Cerebellar nuclear complex (tissue), 1 donor: ENCODE measurements around the gene EIF3F.
A peak's percentile ranks its signal among the peaks of the same experiment; 100 is the strongest.

Experiments
- DNase-seq, 2 experiments: peaks; one replicate each; lab custom pipeline; 2025; lab: John Stamatoyannopoulos, UW

EIF3F gene

DNA sequence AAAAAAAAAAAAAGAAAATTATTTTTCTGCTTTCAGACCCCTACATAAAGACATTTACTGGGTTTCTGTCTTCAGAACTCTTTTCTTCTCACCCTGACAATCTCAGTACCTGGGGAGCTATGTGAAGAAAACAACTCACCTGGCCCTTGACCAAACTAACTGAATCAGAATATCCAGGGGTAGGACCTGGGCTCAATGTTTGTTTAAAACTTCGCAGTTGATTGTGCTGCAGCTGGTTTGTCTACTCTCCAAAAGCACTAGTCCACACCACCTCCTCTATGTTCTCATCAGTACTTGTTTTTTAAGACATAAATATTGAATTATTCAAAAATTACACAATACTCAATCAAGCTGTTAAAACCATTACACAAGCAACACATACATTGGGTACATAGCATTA, 34.8 kb downstream of the EIF3F start:
- no peak for DNase-seq

DNA sequence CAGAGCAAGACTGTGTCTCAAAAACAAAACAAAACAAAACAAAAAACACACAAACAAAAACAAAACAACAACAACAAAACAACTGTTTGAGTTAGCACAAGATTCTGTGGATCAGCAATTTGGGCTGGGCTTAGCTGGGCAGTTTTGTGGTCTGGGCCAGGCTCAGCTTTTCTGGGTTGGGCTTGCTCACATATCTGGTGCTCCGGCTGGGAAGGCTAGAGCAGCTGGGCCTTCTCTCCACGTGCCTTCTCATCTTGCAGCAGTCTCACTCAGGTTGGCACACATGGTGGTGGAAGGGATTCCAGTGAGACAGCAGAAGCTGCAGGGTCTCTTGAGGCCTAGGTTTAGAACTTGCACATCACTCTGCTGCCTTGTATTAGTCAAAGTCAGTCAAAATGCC, 35.7 kb downstream of the EIF3F start:
- no peak for DNase-seq

DNA sequence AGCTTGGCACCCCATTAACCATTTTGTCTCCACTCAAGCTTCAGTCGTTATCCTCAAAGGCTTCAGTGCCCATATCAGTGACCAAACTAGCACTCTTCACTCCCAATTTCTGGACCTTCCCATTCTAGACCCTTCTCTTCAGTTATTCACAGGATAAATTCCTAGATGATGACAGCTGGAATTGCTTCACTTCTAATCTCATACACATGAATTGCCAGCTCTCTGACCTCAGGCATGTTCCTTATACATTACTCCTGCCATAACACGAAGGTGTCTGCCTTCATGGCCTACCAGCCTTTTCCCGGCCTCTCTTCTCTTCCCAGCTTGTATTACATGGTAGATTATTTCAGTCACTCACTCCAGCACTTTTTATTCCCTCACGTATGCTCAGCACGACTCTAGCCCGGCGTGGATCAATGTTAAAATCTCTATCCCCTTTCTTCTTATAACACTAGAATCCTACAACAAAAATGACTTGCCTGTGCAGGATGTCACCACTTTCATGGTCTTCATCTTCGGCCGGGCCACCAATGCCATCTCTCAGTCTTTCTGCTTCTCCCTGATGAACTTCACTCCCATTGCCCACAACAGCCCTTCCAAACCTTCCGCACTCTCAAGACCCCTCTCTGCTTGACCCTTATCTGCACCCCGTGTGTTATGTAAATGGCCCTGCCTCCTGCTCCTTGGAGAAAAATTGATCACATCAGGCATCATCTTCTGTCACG, 36.9 kb downstream of the EIF3F start:
- DNase-seq = no peak

DNA sequence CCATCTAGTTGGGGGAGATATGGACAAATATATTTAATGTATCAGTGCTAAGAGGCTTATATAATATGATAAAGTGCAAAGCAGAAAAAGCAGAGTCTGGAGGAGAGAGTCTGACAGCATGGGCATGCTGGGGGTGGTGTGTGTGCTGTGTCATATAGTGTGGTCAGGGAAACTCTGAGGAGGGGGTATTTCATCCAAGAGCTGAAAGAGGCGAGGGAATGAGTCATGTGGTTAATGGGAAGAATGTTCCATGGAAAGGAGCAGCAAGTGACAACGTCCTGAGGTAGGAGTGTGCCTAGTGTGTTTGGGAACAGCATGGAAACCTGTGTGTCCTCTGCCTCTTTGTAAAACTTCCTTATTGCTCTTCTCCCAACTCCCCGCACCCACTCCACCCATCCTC, 38.0 kb downstream of the EIF3F start:
- no peak for DNase-seq

DNA sequence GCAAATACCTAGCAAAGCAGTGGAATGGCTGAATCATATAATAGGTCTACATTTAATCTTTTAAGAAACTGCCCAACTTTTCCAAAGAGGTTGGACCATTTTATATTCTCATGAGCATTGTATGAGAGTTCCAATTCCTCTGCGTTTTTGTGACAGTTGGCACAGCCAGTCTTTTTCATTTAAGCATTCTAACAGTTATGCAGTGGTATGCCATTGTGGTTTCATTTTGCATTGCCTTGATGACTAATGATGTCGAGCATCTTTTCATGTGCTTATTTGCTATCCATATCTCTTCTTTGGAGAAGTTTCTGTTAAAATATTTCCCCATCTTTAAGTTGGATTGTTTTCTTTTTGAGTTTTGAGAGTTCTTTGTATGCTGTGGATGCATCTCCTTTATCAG, 38.7 kb downstream of the EIF3F start:
- DNase-seq = no peak

DNA sequence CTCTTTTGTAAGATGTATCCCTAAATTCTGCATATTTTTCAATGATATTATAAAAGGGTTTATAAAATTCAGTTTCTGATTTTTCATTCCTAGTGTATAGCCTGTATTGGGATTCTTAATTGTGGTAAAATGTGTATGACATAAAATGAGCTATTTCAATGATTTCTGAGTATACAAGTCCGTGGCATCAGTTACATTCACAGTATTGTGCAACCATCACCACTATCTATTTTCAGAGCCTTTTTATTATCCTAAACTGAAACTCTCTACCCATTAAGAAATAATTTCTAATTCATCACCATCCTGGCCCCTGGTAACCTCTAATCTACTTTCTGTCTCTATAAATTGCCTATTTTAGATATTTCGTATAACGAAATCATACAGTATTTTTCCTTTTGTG, 39.8 kb downstream of the EIF3F start:
- no peak for DNase-seq

DNA sequence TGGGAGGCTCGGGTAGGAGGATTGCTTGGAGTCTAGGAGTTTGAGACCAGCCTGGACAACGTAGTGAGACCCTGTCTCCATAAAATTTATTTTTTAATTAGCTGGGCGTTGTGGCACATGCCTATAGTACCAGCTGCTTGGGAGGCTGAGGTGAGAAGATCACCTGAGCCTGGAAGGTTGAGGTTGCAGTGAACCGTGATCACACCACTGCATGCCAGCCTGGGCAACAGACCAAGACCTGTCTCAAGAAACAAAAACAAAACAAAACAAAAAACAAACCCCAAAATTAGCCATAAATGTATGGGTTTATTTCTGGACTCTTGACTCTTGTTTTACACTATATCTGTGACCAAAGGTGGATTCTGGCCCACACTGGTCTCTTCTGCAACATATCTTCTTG, 41.6 kb downstream of the EIF3F start:
- DNase-seq = no peak

DNA sequence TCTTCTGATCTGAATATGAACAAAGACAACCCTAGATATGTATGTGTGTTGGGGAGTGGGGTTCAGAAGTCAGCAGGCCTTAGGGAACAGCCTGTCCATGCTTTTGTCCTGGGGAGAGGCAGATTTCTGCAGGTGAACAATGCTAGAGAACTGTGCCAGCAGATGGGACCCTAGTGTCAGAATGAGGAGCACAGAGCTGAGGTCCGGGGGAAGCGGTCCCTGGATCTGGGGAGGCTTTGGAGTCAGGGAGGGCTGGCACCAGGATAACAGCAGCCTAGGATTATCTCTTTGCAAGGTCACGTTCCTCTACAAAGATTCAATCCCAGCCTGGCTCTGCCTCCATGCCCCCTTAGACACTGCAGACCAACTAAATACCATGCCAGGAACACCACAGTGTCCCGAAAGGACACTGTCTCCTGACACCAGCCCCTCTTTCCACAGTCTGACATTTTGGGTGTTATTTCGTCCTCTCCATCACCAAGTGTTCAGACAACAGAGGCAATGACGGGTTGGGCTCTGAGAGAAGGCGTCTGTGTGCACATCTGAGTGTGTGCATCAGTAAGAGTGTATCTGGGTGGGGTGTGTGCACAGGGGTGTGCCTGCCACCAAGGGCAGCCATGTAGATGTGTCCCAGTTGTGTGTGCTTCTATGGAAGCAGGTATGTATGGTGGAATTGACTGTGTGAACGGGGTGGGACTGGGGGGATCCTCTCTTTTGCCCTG, 43.5 kb downstream of the EIF3F start:
- DNase-seq = no peak

DNA sequence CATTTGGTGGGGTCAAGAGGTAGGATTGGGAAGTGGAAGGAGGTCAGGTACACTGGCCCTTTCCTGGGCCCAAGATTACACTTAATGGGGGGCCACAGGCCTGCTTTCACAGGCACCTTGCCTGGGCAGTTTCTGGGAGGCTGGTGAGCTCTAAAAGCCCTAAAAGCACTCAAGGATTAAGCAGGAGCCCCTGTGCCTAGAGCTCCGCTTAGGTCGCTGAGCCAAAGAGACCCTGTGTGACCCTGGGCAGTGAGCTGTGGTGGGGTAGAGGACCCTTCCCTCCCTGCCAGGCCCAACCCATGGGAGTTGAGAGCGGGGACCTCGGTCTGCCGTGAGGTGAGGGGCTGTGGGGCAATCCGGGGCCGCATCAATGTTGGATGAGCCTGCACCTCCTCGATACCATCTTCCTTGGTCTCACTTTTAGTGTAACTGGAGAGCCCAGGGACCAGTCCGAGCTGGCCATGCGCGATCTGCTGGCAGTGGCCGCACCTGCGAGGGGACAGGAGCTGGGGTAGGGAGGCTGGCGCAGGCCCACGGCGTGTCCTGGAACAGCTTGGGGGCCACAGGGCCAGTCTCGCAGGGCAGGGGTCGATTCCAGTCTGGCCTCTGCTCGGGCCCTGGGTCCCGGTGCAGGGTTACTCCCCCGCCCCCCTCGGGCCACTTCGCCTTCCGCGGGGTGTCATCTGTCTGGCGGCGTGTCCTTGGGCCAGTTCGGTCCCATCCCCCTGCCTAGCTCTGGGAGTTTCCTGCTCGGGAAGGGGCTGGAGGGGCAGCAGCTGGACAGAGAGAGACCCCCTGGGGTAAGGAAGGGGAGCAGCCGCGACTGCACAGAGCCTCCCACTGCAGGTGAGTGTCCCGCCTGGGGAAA, 44.3 kb downstream of the EIF3F start:
- DNase-seq = no peak

DNA sequence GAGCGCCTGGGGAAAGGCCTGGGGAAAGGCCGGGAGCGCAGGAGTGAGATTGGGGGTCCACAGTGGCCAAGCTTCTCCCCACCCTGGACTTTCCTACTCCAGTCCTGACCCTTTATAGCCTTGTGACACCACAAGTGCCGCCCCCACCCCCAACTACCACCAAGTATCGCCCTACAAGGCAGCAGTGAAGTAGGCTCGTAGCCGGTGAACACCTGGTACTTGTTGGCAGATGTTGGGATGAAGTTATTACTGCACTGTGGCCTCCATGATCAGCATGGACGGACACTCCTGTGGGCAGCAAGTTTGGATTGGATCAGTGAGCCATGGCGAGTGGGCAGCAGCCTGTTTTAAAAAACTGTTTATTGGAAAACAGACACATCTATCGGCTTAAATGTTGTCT, 45.0 kb downstream of the EIF3F start:
- no peak for DNase-seq

DNA sequence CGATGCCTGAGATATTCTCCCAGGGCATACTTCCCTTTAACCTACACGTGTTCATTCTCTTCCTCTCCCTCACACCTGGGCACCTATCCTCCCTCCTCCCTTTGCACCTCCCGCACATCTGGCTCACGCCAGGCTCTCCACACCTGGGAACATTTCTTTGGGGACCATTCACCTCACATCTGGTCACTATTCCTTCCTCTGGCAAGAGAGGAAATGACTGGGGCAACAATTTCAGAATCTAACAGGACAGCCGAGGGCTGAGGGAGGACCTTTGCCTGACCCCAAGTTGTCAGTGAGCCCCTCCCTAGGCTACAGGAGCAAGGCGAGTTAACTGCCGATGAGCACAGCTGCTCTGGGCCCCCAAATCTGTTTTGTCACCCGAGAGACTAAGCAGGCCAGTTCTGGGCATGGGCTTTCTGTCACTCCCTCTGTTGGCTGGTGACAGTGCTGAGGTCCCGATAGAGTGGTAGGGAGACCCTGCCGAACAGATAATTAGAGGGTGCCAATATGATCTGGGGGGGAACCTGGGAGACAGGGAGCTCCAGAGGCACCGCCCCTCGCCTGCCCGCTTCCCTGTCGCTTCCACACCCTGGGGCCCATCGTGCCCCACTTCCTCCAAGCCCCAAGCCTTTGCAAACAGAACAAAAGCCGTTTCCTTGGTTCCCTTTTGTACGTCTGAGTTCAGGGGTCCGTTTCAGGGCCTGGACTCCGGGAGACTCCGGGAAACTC, 45.6 kb downstream of the EIF3F start:
- no peak for DNase-seq

DNA sequence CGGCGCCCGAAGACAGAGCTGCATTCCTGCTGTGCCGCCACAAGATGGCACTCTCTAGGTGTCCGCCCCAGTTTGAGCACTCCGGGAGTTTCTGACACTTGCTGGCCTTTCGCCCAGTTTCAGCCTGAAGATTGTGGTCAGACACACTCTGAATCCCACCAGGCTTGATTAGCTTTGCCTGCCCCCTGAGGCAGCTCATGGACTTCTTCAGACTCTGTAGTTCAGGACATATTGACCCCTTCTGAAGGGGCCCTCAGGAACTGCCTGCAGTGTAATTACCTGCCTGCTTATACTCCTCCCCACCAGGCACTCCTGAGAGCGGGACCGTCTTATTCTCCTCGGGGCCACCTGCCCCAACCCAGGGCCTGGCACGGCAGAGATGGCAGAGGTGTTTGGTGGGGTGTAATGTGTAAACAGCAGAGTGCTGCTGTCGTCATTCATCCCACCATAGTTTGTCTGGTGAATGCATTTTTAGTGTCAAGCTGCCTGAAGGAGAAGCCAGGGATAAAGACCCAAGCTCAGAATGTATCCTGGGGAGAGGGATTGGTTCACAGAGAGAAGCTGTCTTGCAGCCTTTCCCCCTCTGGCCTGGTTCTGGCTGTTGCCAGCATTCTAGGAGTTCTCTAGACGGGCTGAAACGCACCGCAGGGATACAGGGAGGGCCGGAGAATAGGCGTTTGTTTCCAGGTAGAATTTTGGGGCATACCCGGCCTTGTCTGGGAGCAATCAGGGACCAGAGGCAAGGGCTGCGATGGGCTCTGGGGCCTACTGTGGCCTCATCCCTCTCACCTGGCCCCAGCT, 46.4 kb downstream of the EIF3F start:
- DNase-seq = peak in 1 of 2 experiments; percentile 1

DNA sequence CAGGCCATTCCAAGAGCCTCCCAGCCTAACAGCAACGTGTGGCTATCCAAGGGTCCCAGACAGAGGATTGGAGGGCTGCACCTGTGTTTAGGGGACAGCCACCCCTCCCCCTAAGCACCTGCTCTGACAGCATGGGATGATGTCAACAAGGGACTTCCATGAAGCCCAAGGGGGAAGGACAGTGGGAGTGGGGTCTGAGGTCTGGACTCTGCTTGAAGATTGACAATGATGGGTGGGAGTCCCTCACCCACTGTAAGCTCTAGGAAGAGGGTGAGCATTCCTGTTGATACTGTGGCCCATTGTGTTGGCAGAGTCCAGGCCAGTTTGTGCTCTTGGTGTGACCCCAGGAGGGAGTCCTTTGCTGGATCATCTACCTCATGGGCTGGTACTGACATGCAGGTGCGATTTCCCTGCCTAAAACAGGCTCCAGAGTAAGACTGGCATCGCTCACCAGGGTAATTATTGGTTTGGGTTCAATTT, 47.0 kb downstream of the EIF3F start:
- DNase-seq = no peak

DNA sequence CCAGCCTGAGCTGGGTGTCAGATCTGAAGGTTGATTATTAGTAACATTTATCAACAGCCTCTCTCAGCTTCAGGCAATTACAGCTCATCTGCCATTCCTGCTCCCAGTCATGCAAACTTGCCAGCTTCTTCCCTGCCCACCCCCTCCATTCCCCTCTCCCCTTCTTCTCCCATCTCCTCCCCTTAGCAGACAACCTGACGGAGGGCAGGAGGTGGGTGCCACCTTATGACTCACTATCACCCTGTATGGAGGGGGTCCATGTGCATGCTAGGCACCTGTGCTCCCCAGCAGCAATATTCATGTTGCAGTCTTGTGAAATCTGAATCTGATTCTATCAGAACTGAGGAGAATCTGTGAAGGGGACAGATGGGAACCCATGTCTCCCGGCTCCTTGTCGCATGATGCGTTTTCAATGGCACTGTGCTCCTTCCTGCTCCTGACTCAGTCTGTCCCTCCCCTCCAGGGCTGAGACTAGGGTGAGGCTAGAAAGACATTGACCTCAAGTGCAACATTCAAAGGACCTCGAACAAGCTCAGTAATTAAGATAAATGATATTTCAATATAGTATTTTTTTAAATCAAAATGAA, 47.6 kb downstream of the EIF3F start:
- DNase-seq = no peak

DNA sequence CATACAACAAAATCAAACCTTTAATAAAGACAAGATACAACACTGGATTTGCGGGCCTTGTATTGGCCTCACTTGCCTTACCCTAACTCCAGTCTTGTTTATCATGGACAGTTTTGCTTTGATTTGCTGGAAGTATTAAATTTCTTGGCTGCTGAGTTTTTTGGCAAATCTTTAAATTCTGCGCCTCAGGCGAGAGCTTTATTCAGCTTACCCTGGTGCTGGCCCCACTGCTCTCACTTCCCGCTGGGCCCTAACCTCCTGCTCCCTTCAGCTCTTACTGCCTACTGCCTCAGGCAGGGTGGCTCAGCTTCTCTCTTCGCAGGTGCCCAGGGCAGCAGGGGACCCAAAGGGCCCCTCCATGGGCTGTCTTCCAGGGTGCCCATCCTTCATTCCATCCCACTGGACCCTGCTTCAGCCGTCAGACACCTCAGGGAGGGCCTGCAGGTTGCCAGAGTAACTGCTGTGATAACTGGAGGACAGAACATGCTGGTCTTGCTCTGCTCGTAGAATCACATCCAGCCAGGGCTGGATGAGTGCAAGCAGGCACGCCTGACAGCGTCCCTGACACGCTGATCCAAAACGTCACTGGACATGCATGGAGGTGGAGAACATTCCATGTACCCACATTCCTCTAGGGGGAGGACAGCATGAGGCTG, 48.2 kb downstream of the EIF3F start:
- DNase-seq = no peak

DNA sequence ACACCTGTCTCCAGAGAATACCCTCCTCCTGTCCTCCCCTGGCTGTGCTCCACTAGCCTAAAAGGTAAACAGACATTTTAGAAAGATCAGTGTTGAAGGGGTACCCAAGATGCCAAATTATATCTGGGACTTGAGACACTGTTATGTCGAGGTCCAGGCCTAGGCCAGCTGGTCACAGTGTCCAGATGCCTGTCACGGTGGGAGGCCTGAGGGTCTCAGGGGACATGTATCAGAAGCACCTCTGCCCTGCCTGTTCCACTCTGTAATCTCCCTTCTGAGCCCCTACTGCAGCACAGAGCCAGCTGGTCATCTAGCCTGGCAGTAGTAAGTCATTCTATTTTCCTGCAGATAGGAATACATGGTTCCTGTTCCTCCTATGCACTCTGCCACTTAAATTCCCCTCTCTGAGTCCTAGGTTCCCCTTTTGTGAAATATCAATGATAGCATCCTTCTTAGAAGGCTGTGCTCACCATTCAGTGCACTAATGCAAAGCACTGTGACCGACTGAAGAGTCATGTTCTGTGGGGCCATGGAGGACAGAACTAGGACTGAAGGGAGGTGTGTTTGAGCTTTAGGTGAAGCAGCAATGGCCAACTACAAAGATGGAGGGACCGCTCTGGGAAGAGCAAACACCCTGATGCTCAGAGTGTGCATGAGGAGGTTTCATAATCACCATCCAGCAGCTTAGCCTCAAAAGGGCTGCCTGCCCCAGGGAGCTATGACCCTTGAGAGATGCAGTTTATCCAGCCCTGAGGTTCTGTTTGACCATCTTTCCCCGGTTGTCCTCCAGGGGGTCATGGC, 49.1 kb downstream of the EIF3F start:
- no peak for DNase-seq

DNA sequence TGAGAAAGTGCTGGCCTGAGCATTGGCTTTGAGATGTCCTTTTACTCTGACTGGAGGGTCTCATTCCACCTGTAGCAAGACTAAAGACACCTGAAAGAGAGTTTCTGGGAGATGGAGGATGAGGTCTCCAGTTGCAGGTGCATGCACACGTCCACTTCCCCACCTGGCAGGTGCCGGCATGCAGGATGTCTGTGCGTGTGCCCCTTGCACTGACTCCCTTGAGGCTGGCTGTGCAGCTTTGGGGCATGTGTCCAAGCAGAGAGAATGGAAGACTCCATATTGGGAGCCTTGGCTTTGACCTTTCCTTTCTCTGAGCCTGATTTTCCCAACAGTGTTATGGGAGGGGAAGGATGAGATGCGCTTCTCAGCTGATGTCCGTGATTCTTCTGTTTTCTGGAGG, 49.8 kb downstream of the EIF3F start:
- no peak for DNase-seq

DNA sequence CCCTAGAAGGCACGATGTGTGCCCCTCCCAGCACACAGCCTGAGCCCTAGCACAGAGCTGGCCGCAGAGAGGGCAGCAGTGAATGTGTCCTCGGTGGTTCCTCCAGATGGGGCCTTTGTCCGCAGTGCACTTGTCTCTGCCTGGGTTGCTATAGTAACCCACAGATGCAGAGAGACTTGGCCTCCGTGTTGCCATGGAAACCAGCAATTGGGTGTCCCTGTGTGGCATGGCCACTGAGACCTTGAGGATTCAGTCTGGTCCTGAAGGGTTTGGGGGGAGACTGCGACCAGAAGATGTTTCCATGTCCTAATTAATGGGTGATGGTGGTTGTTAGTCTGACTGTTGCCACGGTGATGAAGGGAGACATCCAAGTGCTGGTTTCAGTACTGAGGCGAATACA, 51.3 kb downstream of the EIF3F start:
- no peak for DNase-seq

DNA sequence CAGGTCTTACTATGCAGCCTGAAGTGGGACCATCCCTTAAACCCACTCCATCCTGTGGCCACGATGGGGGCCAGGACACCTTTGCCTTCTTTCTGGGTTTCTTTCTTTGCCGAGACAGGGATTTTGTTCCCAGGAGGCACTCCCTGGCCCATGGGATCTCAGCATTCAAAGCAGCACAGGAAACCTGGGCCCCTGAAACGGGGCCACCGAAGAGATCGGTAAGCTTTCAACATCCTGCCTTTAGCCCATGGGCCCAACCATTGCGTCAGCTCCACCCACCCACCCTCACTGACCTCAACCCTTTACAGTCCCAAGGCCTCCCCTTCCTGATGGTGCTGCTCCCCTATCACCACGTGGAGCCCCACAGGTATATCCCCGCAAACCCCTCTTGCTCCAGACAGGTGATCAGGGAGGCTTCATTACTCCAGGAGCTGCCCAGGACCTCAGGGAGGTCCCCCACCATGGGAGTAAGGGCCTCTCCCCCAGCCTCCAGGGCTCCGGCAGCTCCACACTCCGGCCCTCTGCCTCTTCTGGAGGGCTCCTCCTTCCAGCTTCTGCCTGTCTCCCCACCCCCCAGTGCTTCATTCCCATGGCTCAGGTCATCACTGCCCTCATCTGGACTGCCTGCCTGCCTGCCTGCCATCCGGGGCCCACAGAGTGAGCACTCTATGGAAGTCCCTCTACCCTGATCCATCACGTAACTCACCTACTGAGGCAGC, 51.8 kb downstream of the EIF3F start:
- DNase-seq = no peak
